ENCODE measurements around the gene EMILIN1. TPM values are rescaled to one million over a fixed set of nuclear protein-coding genes. Genes with fewer than 3 reads are reported as not detected.
"Not testable (repeated sequence)": the region's sequence is repeated elsewhere in the genome, so short reads cannot be mapped to it uniquely, and the experiment has no call there.

The EMILIN1 gene
- total and polyA plus RNA-seq, 2 donors (not counting 1 experiment from before 2014, with no cell fraction given) = 46.8 to 187 TPM

DNA sequence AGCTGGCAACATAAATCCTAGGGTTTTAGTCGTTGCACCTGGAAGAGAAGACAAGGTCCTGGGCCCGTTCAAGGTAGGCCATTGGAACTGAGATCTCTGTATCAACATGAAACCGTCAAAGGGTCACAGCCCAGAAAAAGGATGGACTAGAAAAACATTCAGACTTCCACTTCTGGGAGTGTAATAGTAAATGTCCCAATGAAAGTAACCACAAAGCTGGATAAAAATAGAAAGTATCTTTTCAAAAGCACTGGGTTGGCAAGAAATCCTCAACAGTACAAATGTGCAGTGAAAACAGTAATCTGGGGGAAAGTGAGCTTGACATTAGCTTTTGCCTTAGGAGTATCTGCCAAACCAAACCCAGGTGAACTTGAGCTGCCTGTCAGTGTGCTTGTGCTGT, 27.6 kb downstream of the EMILIN1 start:
- TF ChIP-seq EZH2 (IDR thresholded peaks at IDR 0.05; ENCODE audit: low read length, missing control alignments) = no peak
- H3K79me2 ChIP-seq (ENCODE audit: control insufficient read depth, insufficient read depth, low read length) = no peaks in the 10 kb centered on the region
- no peak overlapping the region for H3K4me2 ChIP-seq (ENCODE audit: extremely low read depth, insufficient read depth, low read length)
- no peak for DNase-seq (ENCODE audit: low read depth in 2 of 2)
- peaks cover 4% of the 10 kb centered on the region for H3K27me3 ChIP-seq (ENCODE audit: control insufficient read depth, insufficient read depth, low read length)
- H3K9me3 ChIP-seq (ENCODE audit: control insufficient read depth, insufficient read depth, low read depth, low read length) = no peaks in the 10 kb centered on the region
- H3K36me3 ChIP-seq (ENCODE audit: control insufficient read depth, insufficient read depth, low read length) = no peaks in the 10 kb centered on the region
- H3K27ac ChIP-seq (ENCODE audit: insufficient read depth, low read length) = no peak overlapping the region
- H3K9ac ChIP-seq (ENCODE audit: insufficient read depth, low read length) = no peak overlapping the region
- H2AFZ ChIP-seq (ENCODE audit: low read length) = no peak overlapping the region
- no peak overlapping the region for H3K4me3 ChIP-seq (replicated peaks in 1 of 4; ENCODE audit: control extremely low read depth in 1 of 4, insufficient read depth in 1 of 4, low read depth in 3 of 4, low read length in 4 of 4)
- no peaks in the 10 kb centered on the region for H3K4me1 ChIP-seq (ENCODE audit: control insufficient read depth, extremely low read depth, insufficient read depth, low read length)
- no peaks in the 10 kb centered on the region for H4K20me1 ChIP-seq (ENCODE audit: control insufficient read depth, extremely low read depth, insufficient read depth, low read length)

DNA sequence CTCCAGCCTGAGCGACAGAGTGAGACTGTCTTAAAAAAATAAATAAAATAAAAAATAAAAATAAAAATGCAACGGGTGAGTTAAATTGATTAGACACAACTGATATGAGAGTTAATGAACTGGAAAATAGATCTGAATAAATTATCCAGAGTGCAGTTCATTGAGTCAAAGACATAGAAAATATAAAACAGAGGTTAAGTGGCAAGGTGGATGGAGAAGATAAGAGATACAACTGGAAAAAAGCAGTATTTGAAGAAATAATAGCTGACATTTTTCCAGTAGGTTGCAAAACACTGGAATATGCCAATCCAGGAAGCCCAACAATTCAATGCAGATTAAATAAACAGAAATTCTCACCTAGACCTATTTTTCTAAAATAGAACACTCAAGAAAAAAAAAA, 29.8 kb downstream of the EMILIN1 start:
- DNase-seq (ENCODE audit: low read depth in 2 of 2) = no peak
- Histone ChIP-seq H3K79me2 (ENCODE audit: control insufficient read depth, insufficient read depth, low read length) (no peaks in the 10 kb centered on the region), H3K9ac (ENCODE audit: insufficient read depth, low read length) (no peak overlapping the region), H3K36me3 (ENCODE audit: control insufficient read depth, insufficient read depth, low read length) (no peaks in the 10 kb centered on the region), H3K27ac (ENCODE audit: insufficient read depth, low read length) (no peak overlapping the region), H3K4me3 (replicated peaks in 1 of 4; ENCODE audit: control extremely low read depth in 1 of 4, insufficient read depth in 1 of 4, low read depth in 3 of 4, low read length in 4 of 4) (no peak overlapping the region), H3K9me3 (ENCODE audit: control insufficient read depth, insufficient read depth, low read depth, low read length) (no peaks in the 10 kb centered on the region), H3K4me2 (ENCODE audit: extremely low read depth, insufficient read depth, low read length) (no peak overlapping the region), H3K4me1 (ENCODE audit: control insufficient read depth, extremely low read depth, insufficient read depth, low read length) (no peaks in the 10 kb centered on the region), H2AFZ (ENCODE audit: low read length) (no peak overlapping the region), H4K20me1 (ENCODE audit: control insufficient read depth, extremely low read depth, insufficient read depth, low read length) (no peaks in the 10 kb centered on the region), H3K27me3 (ENCODE audit: control insufficient read depth, insufficient read depth, low read length) (peaks cover 4% of the 10 kb centered on the region)
- no peak for TF ChIP-seq EZH2 (IDR thresholded peaks at IDR 0.05; ENCODE audit: low read length, missing control alignments)
- no peak for TF ChIP-seq CTCF (conservative IDR thresholded peaks at IDR 0.05 in 1 of 2, IDR thresholded peaks at IDR 0.05 in 1 of 2; ENCODE audit: low read depth in 1 of 2, low read length in 2 of 2)

GRCh38 chr2:27109083-27109482, 30.7 kb downstream of the EMILIN1 start:
- Histone ChIP-seq H3K4me2 (ENCODE audit: extremely low read depth, insufficient read depth, low read length) (no peak overlapping the region), H3K9ac (ENCODE audit: insufficient read depth, low read length) (no peak overlapping the region), H3K27ac (ENCODE audit: insufficient read depth, low read length) (no peak overlapping the region), H3K27me3 (ENCODE audit: control insufficient read depth, insufficient read depth, low read length) (peaks cover 4% of the 10 kb centered on the region), H2AFZ (ENCODE audit: low read length) (no peak overlapping the region), H3K9me3 (ENCODE audit: control insufficient read depth, insufficient read depth, low read depth, low read length) (no peaks in the 10 kb centered on the region), H3K4me1 (ENCODE audit: control insufficient read depth, extremely low read depth, insufficient read depth, low read length) (no peaks in the 10 kb centered on the region), H3K4me3 (replicated peaks in 1 of 4; ENCODE audit: control extremely low read depth in 1 of 4, insufficient read depth in 1 of 4, low read depth in 3 of 4, low read length in 4 of 4) (no peak overlapping the region), H3K79me2 (ENCODE audit: control insufficient read depth, insufficient read depth, low read length) (no peaks in the 10 kb centered on the region), H4K20me1 (ENCODE audit: control insufficient read depth, extremely low read depth, insufficient read depth, low read length) (no peaks in the 10 kb centered on the region), H3K36me3 (ENCODE audit: control insufficient read depth, insufficient read depth, low read length) (no peaks in the 10 kb centered on the region)
- DNase-seq (ENCODE audit: low read depth in 2 of 2) = no peak
- no peak for TF ChIP-seq EZH2 (IDR thresholded peaks at IDR 0.05; ENCODE audit: low read length, missing control alignments)

GRCh38 chr2:27110603-27111352, 32.4 kb downstream of the EMILIN1 start:
- H3K9me3 ChIP-seq (ENCODE audit: control insufficient read depth, insufficient read depth, low read depth, low read length); H3K4me1 ChIP-seq (ENCODE audit: control insufficient read depth, extremely low read depth, insufficient read depth, low read length); H3K79me2 ChIP-seq (ENCODE audit: control insufficient read depth, insufficient read depth, low read length); H3K27me3 ChIP-seq (ENCODE audit: control insufficient read depth, insufficient read depth, low read length); H3K4me3 ChIP-seq (replicated peaks in 1 of 4; ENCODE audit: control extremely low read depth in 1 of 4, insufficient read depth in 1 of 4, low read depth in 3 of 4, low read length in 4 of 4); H2AFZ ChIP-seq (ENCODE audit: low read length); H3K36me3 ChIP-seq (ENCODE audit: control insufficient read depth, insufficient read depth, low read length); DNase-seq (ENCODE audit: low read depth in 2 of 2); H4K20me1 ChIP-seq (ENCODE audit: control insufficient read depth, extremely low read depth, insufficient read depth, low read length); H3K27ac ChIP-seq (ENCODE audit: insufficient read depth, low read length); H3K4me2 ChIP-seq (ENCODE audit: extremely low read depth, insufficient read depth, low read length); H3K9ac ChIP-seq (ENCODE audit: insufficient read depth, low read length): not testable (repeated sequence)

DNA sequence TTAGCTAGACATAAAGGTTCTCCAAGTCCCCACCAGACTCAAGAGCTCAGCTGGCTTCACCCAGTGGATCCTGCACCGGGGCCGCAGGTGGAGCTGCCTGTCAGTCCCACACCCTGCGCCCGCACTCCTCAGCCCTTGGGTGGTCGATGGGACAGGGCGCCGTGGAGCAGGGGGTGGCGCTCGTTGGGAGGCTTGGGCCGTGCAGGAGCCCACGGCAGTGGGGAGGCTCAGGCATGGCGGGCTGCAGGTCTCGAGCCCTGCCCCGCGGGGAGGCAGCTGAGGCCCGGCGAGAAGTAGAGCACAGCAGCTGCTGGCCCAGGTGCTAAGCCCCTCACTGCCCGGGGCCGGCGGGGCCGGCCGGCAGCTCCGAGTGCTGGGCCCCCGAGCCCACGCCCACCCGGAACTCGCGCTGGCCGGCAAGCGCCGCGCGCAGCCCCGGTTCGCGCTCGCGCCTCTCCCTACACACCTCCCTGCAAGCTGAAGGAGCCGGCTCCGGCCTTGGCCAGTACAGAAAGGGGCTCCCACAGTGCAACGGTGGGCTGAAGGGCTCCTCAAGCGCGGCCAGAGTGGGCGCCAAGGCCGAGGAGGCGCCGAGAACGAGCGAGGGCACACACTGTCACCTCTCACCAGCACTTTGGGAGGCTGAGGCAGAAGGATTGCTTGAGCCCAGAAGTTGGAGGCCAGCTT, 33.1 kb downstream of the EMILIN1 start:
- not testable (repeated sequence) for H3K36me3 ChIP-seq (ENCODE audit: control insufficient read depth, insufficient read depth, low read length); DNase-seq (ENCODE audit: low read depth in 2 of 2); H3K27ac ChIP-seq (ENCODE audit: insufficient read depth, low read length); H3K9ac ChIP-seq (ENCODE audit: insufficient read depth, low read length); H3K9me3 ChIP-seq (ENCODE audit: control insufficient read depth, insufficient read depth, low read depth, low read length); H3K4me2 ChIP-seq (ENCODE audit: extremely low read depth, insufficient read depth, low read length); H3K4me3 ChIP-seq (replicated peaks in 1 of 4; ENCODE audit: control extremely low read depth in 1 of 4, insufficient read depth in 1 of 4, low read depth in 3 of 4, low read length in 4 of 4); H3K79me2 ChIP-seq (ENCODE audit: control insufficient read depth, insufficient read depth, low read length); H3K27me3 ChIP-seq (ENCODE audit: control insufficient read depth, insufficient read depth, low read length); H3K4me1 ChIP-seq (ENCODE audit: control insufficient read depth, extremely low read depth, insufficient read depth, low read length); H4K20me1 ChIP-seq (ENCODE audit: control insufficient read depth, extremely low read depth, insufficient read depth, low read length); H2AFZ ChIP-seq (ENCODE audit: low read length)

All from fibroblast of lung (primary cell).